ENCODE data around the gene EPB41L4A. TPM values are rescaled to one million over a fixed set of nuclear protein-coding genes. Genes with fewer than 3 reads are reported as not detected.
"Not testable (repeated sequence)": the region's sequence is repeated elsewhere in the genome, so short reads cannot be mapped to it uniquely, and the experiment has no call there.

The EPB41L4A gene
- total RNA-seq, 1 donor from 2014 or later = 30.6 TPM

DNA sequence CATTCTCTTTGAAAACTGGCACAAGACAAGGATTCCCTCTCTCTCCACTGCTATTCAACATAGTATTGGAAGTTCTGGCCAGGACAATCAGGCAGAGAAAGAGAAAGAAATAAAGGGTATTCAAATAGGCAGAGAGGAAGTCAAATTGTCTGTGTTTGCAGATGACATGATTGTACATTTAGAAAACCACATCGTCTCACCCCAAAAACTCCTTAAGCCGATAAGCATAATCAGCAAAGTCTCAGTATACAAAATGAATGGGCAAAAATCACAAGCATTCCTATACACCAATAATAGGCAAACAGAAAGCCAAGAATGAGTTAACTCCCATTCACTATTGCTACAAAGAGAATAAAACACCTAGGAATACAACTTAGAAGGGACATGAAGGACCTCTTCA, 21.0 kb upstream of the EPB41L4A start:
- DNase-seq (ENCODE audit: low read depth) = no peak
- H3K36me3 ChIP-seq (ENCODE audit: control insufficient read depth, insufficient read depth, low read length) = no peaks in the 10 kb centered on the region
- no peaks in the 10 kb centered on the region for H3K27me3 ChIP-seq (ENCODE audit: control insufficient read depth, insufficient read depth, low read length)
- H3K4me3 ChIP-seq (ENCODE audit: low read depth, low read length) = no peak overlapping the region
- TF ChIP-seq, protein P1, sequence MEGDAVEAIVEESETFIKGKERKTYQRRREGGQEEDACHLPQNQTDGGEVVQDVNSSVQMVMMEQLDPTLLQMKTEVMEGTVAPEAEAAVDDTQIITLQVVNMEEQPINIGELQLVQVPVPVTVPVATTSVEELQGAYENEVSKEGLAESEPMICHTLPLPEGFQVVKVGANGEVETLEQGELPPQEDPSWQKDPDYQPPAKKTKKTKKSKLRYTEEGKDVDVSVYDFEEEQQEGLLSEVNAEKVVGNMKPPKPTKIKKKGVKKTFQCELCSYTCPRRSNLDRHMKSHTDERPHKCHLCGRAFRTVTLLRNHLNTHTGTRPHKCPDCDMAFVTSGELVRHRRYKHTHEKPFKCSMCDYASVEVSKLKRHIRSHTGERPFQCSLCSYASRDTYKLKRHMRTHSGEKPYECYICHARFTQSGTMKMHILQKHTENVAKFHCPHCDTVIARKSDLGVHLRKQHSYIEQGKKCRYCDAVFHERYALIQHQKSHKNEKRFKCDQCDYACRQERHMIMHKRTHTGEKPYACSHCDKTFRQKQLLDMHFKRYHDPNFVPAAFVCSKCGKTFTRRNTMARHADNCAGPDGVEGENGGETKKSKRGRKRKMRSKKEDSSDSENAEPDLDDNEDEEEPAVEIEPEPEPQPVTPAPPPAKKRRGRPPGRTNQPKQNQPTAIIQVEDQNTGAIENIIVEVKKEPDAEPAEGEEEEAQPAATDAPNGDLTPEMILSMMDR (IDR thresholded peaks at IDR 0.05; ENCODE audit: insufficient read depth, low read length, poor library complexity, severe bottlenecking) = no peak

- TF ChIP-seq, protein P1 (IDR thresholded peaks at IDR 0.05; ENCODE audit: insufficient read depth, low read length, poor library complexity, severe bottlenecking) = no peak
- Histone ChIP-seq H3K4me3 (ENCODE audit: low read depth, low read length) (no peak overlapping the region), H3K27me3 (ENCODE audit: control insufficient read depth, insufficient read depth, low read length) (no peaks in the 10 kb centered on the region), H3K36me3 (ENCODE audit: control insufficient read depth, insufficient read depth, low read length) (no peaks in the 10 kb centered on the region)
- DNase-seq (ENCODE audit: low read depth) = no peak
These were observed 17.1 kb upstream of the EPB41L4A start for GRCh38 chr5:112436144-112436543.

- no peaks in the 10 kb centered on the region for H3K36me3 ChIP-seq (ENCODE audit: control insufficient read depth, insufficient read depth, low read length)
- no peak for DNase-seq (ENCODE audit: low read depth)
- TF ChIP-seq, protein P1 (IDR thresholded peaks at IDR 0.05; ENCODE audit: insufficient read depth, low read length, poor library complexity, severe bottlenecking) = no peak
- H3K4me3 ChIP-seq (ENCODE audit: low read depth, low read length) = no peak overlapping the region
- H3K27me3 ChIP-seq (ENCODE audit: control insufficient read depth, insufficient read depth, low read length) = no peaks in the 10 kb centered on the region
These were observed 15.6 kb upstream of the EPB41L4A start for GRCh38 chr5:112434641-112435040.

DNA sequence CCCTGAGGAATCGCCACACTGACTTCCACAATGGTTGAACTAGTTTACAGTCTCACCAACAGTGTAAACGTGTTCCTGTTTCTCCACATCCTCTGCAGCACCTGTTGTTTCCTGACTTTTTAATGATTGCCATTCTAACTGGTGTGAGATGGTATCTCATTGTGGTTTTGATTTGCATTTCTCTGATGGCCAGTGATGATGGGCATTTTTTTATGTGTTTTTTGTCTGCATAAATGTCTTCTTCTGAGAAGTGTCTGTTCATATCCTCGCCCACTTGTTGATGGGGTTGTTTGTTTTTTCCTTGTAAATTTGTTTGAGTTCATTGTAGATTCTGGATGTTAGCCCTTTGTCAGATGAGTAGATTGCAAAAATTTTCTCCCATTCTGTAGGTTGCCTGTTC, 7.1 kb upstream of the EPB41L4A start:
- H3K36me3 ChIP-seq (ENCODE audit: control insufficient read depth, insufficient read depth, low read length); DNase-seq (ENCODE audit: low read depth); H3K27me3 ChIP-seq (ENCODE audit: control insufficient read depth, insufficient read depth, low read length); H3K4me3 ChIP-seq (ENCODE audit: low read depth, low read length): not testable (repeated sequence)

- peak overlapping the region; percentile 81 for H3K4me3 ChIP-seq (ENCODE audit: low read depth, low read length)
- TF ChIP-seq, protein P1 (IDR thresholded peaks at IDR 0.05; ENCODE audit: insufficient read depth, low read length, poor library complexity, severe bottlenecking) = peak; percentile 95
- no peak for DNase-seq (ENCODE audit: low read depth)
- H3K36me3 ChIP-seq (ENCODE audit: control insufficient read depth, insufficient read depth, low read length) = no peaks in the 10 kb centered on the region
- H3K27me3 ChIP-seq (ENCODE audit: control insufficient read depth, insufficient read depth, low read length) = no peaks in the 10 kb centered on the region
These were observed 1.1 kb upstream of the EPB41L4A start for GRCh38 chr5:112419986-112420864.

- DNase-seq (ENCODE audit: low read depth) = no peak
- Histone ChIP-seq H3K4me3 (ENCODE audit: low read depth, low read length) (peak overlapping the region; percentile 81), H3K27me3 (ENCODE audit: control insufficient read depth, insufficient read depth, low read length) (no peaks in the 10 kb centered on the region), H3K36me3 (ENCODE audit: control insufficient read depth, insufficient read depth, low read length) (no peaks in the 10 kb centered on the region)
- TF ChIP-seq, protein P1 (IDR thresholded peaks at IDR 0.05; ENCODE audit: insufficient read depth, low read length, poor library complexity, severe bottlenecking) = no peak
These were observed 366 bp downstream of the EPB41L4A start for GRCh38 chr5:112418659-112419163.

Measured in kidney epithelial cell (primary cell).